ENCODE measurements around the gene FANCE. TPM values are rescaled to one million over a fixed set of nuclear protein-coding genes. Genes with fewer than 3 reads are reported as not detected.
"Not testable (repeated sequence)": the region's sequence is repeated elsewhere in the genome, so short reads cannot be mapped to it uniquely, and the experiment has no call there.

FANCE gene
- total and polyA plus RNA-seq, 5 donors from 2014 or later, result 4.8 to 6.6 (median 5.4) TPM

DNA sequence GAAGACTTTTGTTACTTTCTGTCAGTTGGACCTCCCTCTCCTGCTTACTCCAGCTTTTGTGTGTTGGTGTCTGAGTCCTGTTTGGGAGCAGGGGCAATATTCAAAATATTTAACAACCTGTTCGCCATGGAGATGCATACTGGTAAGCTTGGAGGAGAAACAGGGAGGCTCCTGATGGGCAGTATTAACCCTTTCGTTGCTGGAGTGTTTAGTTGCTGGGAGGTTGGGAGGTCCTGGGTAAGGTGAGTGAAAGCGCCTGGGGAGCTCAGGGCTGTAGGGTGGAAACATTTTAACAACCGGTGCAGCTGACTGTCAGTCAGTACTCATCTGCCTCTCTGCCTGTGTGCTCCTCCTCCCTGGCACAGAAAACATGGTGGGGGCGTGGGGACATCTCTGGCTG, 56.4 kb downstream of the FANCE start:
- H3K27me3 Mint-ChIP-seq, result peaks cover 29% of the 10 kb centered on the region

DNA sequence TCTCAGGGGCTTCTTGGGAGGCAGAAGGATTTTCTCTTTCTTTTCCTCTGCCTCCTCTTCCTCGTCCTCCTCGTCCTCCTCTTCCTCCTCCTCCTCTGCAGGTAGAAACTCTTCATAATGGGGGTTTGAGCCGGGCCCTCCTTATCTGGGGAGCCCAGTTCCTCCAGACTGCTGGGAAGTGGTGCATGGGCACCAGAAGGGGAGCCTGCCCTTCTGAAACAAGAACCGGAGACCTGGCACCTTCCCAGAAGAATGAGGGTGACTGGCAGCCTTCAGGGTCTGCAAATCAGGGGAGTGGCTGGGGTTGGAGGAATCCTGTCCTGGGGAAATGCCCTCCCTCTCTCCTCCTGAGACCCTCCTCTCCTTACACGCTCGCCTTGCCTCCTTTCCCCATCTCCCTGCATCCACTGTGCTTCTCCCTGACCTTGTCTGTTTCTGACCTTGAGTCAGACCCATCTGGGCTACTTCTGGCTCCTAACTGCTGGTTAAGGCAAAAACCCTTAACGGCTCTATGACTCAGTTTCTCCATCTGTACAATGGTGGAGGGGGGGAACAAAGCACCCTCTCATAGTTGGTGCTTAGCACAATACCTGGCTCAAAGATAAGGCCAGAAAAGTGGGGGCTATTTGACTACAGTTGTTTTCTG, 58.9 kb downstream of the FANCE start:
- DNase-seq (no peak), ATAC-seq (ENCODE audit: low read depth in 2 of 2) (no peak)
- Histone ChIP-seq H3K4me1 (ENCODE audit: control insufficient read depth, insufficient read depth, low read length, poor library complexity, severe bottlenecking) (peaks cover 4% of the 10 kb centered on the region), H3K9me3 (ENCODE audit: control insufficient read depth in 2 of 2, low read length in 2 of 2) (no peaks in the 10 kb centered on the region), H3K27me3 (ENCODE audit: control insufficient read depth, insufficient read depth, low read length) (peaks cover 8% of the 10 kb centered on the region), H3K4me3 (ENCODE audit: low read depth, low read length) (no peak overlapping the region), H3K36me3 (ENCODE audit: control insufficient read depth, insufficient read depth, low read length) (no peaks in the 10 kb centered on the region), H3K27ac (ENCODE audit: insufficient read depth, low read length, poor library complexity, severe bottlenecking) (no peak overlapping the region)
- Mint-ChIP-seq H3K27ac (no peak overlapping the region), H3K4me3 (no peak overlapping the region), H3K27me3 (peaks cover 24% of the 10 kb centered on the region), H3K36me3 (no peaks in the 10 kb centered on the region), H3K9me3 (no peaks in the 10 kb centered on the region), H3K4me1 (peaks cover 0 to 5% (median under 1%) of the 10 kb centered on the region in 4 donors)

More for the DNA sequence above, 56.4 kb downstream of the FANCE start:
- no peak overlapping the region for H3K27ac Mint-ChIP-seq
- H3K27me3 ChIP-seq (ENCODE audit: control insufficient read depth, insufficient read depth, low read length), result peaks cover 8% of the 10 kb centered on the region
- no peaks in the 10 kb centered on the region for H3K36me3 ChIP-seq (ENCODE audit: control insufficient read depth, insufficient read depth, low read length)
- peaks cover 0 to 2% (median 0%) of the 10 kb centered on the region in 4 donors for H3K4me1 Mint-ChIP-seq
- H3K36me3 Mint-ChIP-seq, result no peaks in the 10 kb centered on the region
- peaks cover 4% of the 10 kb centered on the region for H3K4me1 ChIP-seq (ENCODE audit: control insufficient read depth, insufficient read depth, low read length, poor library complexity, severe bottlenecking)
- H3K4me3 ChIP-seq (ENCODE audit: low read depth, low read length), result no peak overlapping the region
- no peak overlapping the region for H3K27ac ChIP-seq (ENCODE audit: insufficient read depth, low read length, poor library complexity, severe bottlenecking)
- no peaks in the 10 kb centered on the region for H3K9me3 ChIP-seq (ENCODE audit: control insufficient read depth in 2 of 2, low read length in 2 of 2)
- no peak for ATAC-seq (ENCODE audit: low read depth in 2 of 2)
- no peak for DNase-seq
- H3K9me3 Mint-ChIP-seq, result no peaks in the 10 kb centered on the region
- H3K4me3 Mint-ChIP-seq, result peak overlapping the region in 1 of 4 donors; percentile 32

DNA sequence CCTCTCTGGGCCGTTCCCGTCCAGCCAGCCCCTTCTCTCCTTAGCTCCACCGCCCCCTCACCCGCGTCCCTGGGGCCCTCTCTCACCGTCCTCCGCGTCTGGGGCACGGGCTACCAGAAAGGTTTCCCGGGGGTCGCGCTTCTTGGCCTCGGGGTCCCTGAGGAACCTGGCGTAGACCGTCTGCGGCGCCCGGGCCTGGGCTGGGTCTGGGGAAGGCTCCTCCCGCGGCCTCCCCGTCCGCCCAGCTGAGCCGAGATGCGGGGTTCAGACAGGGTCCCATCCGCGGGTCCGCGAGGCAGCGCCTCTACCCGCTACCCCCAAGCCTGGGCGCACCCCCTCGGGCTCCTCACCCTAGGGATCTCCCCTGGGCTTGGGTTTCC, 59.4 kb downstream of the FANCE start:
- H3K4me3 Mint-ChIP-seq, result no peak overlapping the region
- Histone ChIP-seq H3K4me1 (ENCODE audit: control insufficient read depth, insufficient read depth, low read length, poor library complexity, severe bottlenecking) (peaks cover 4% of the 10 kb centered on the region), H3K4me3 (ENCODE audit: low read depth, low read length) (no peak overlapping the region)

DNA sequence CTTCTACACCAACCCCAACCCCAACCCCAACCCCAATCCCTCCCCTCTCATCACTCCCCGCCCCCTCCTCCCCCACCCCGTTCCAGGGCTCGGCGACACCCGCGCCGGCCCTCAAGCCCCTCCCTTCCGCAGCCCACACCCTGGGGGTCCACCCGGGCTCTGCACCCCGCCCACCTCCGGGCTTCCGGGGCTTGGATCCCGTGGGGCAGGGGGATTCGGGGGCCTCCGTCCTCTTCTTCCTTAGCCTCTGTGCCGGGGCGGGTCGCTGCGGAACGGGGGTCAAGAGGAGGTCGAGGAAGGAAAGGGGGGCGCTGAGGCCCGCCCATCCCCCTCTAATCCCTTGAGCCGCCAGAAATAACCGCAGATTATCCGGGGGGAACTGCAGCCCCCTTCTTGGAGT, 59.9 kb downstream of the FANCE start:
- peaks cover 4% of the 10 kb centered on the region for H3K4me1 ChIP-seq (ENCODE audit: control insufficient read depth, insufficient read depth, low read length, poor library complexity, severe bottlenecking)
- no peak overlapping the region for H3K4me3 Mint-ChIP-seq
- H3K9me3 Mint-ChIP-seq, result no peaks in the 10 kb centered on the region
- DNase-seq, result no peak
- ATAC-seq (ENCODE audit: low read depth in 2 of 2), result no peak
- H3K9me3 ChIP-seq (ENCODE audit: control insufficient read depth in 2 of 2, low read length in 2 of 2), result no peaks in the 10 kb centered on the region
- no peaks in the 10 kb centered on the region for H3K36me3 Mint-ChIP-seq
- no peak overlapping the region for H3K4me3 ChIP-seq (ENCODE audit: low read depth, low read length)
- H3K27ac Mint-ChIP-seq, result no peak overlapping the region
- H3K27me3 Mint-ChIP-seq, result peaks cover 24% of the 10 kb centered on the region
- peaks cover 0 to 5% (median under 1%) of the 10 kb centered on the region in 4 donors for H3K4me1 Mint-ChIP-seq
- H3K27me3 ChIP-seq (ENCODE audit: control insufficient read depth, insufficient read depth, low read length), result peaks cover 7% of the 10 kb centered on the region
- no peak overlapping the region for H3K27ac ChIP-seq (ENCODE audit: insufficient read depth, low read length, poor library complexity, severe bottlenecking)
- no peaks in the 10 kb centered on the region for H3K36me3 ChIP-seq (ENCODE audit: control insufficient read depth, insufficient read depth, low read length)

More for the DNA sequence above, 59.4 kb downstream of the FANCE start:
- DNase-seq (no peak), ATAC-seq (ENCODE audit: low read depth in 2 of 2) (no peak)
- H3K27ac Mint-ChIP-seq, result no peak overlapping the region
- peaks cover 24% of the 10 kb centered on the region for H3K27me3 Mint-ChIP-seq
- H3K4me1 Mint-ChIP-seq, result peaks cover 0 to 5% (median under 1%) of the 10 kb centered on the region in 4 donors
- Histone ChIP-seq H3K36me3 (ENCODE audit: control insufficient read depth, insufficient read depth, low read length) (no peaks in the 10 kb centered on the region), H3K27ac (ENCODE audit: insufficient read depth, low read length, poor library complexity, severe bottlenecking) (no peak overlapping the region), H3K9me3 (ENCODE audit: control insufficient read depth in 2 of 2, low read length in 2 of 2) (no peaks in the 10 kb centered on the region), H3K27me3 (ENCODE audit: control insufficient read depth, insufficient read depth, low read length) (peaks cover 8% of the 10 kb centered on the region)
- H3K9me3 Mint-ChIP-seq, result no peaks in the 10 kb centered on the region
- no peaks in the 10 kb centered on the region for H3K36me3 Mint-ChIP-seq

DNA sequence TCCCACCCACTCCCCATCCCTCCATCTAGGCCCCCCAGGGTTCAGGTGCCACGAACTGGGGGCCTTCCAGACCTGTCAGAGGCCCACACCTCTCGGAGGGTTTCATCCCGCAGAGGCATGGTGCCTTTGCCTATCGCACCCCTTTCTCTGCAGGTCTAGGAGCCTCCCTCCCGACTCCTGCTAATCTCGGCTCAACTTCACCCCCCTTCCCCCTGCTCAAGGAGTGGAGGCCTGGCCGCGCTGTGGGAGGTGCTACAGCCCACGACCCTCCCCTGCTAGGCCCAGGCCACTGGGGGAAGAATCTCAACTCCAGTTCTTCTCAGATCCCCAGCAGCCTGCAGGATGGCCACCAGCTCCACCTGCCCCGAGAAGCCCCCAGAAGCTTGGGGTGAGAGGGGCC, 60.6 kb downstream of the FANCE start, which contains the start of gene TULP1:
TULP1 (minus strand) TSS at position 157 of the 400 bp plus-strand sequence; CDS start at position 119, 38 bp downstream.
- no peak for ATAC-seq (ENCODE audit: low read depth in 2 of 2)
- H3K27ac ChIP-seq (ENCODE audit: insufficient read depth, low read length, poor library complexity, severe bottlenecking), result no peak within 1 kb of the TSS
- peaks cover 6% of the 10 kb centered on the region for H3K27me3 ChIP-seq (ENCODE audit: control insufficient read depth, insufficient read depth, low read length)
- DNase-seq, result no peak
- no peak within 1 kb of the TSS for H3K4me3 ChIP-seq (ENCODE audit: low read depth, low read length)
- H3K27me3 Mint-ChIP-seq, result peaks cover 24% of the 10 kb centered on the region
- H3K9me3 Mint-ChIP-seq, result no peaks in the 10 kb centered on the region
- H3K4me1 Mint-ChIP-seq, result peaks cover 0 to 5% (median under 1%) of the 10 kb centered on the region in 4 donors
- peaks cover 4% of the 10 kb centered on the region for H3K4me1 ChIP-seq (ENCODE audit: control insufficient read depth, insufficient read depth, low read length, poor library complexity, severe bottlenecking)
- H3K27ac Mint-ChIP-seq, result no peak within 1 kb of the TSS
- no peaks in the 10 kb centered on the region for H3K36me3 ChIP-seq (ENCODE audit: control insufficient read depth, insufficient read depth, low read length)
- no peaks in the 10 kb centered on the region for H3K36me3 Mint-ChIP-seq
- no peaks in the 10 kb centered on the region for H3K9me3 ChIP-seq (ENCODE audit: control insufficient read depth in 2 of 2, low read length in 2 of 2)
- H3K4me3 Mint-ChIP-seq, result no peak within 1 kb of the TSS

DNA sequence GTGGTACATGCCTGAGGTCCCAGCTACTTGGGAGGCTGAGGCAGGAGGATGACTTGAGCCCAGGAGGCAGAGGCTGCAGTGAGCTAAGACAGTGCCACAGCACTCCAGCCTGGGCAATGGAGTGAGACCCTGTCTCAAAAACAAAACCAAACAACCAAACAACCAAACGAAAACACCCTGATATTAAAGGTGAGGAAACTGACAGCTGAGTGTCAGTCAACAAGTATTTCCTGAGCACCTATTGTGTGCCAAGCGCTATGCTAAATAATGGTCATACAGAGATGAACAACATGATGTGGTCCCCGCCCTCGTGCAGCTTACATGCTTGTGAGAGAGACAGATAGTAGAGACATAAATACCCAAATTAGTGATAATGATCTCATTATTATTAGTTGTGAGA, 62.4 kb downstream of the FANCE start:
- Histone ChIP-seq H3K4me1 (ENCODE audit: control insufficient read depth, insufficient read depth, low read length, poor library complexity, severe bottlenecking) (peaks cover 4% of the 10 kb centered on the region), H3K36me3 (ENCODE audit: control insufficient read depth, insufficient read depth, low read length) (no peaks in the 10 kb centered on the region), H3K4me3 (ENCODE audit: low read depth, low read length) (no peak overlapping the region), H3K27ac (ENCODE audit: insufficient read depth, low read length, poor library complexity, severe bottlenecking) (no peak overlapping the region), H3K27me3 (ENCODE audit: control insufficient read depth, insufficient read depth, low read length) (peaks cover 6% of the 10 kb centered on the region), H3K9me3 (ENCODE audit: control insufficient read depth in 2 of 2, low read length in 2 of 2) (no peaks in the 10 kb centered on the region)
- H3K36me3 Mint-ChIP-seq, result no peaks in the 10 kb centered on the region
- H3K4me3 Mint-ChIP-seq, result peak overlapping the region in 1 of 4 donors; percentile 16
- ATAC-seq (ENCODE audit: low read depth in 2 of 2), result no peak
- no peak overlapping the region for H3K27ac Mint-ChIP-seq
- peaks cover 15% of the 10 kb centered on the region for H3K27me3 Mint-ChIP-seq
- no peaks in the 10 kb centered on the region for H3K9me3 Mint-ChIP-seq
- DNase-seq, result no peak
- peaks cover 0 to 5% (median under 1%) of the 10 kb centered on the region in 4 donors for H3K4me1 Mint-ChIP-seq

DNA sequence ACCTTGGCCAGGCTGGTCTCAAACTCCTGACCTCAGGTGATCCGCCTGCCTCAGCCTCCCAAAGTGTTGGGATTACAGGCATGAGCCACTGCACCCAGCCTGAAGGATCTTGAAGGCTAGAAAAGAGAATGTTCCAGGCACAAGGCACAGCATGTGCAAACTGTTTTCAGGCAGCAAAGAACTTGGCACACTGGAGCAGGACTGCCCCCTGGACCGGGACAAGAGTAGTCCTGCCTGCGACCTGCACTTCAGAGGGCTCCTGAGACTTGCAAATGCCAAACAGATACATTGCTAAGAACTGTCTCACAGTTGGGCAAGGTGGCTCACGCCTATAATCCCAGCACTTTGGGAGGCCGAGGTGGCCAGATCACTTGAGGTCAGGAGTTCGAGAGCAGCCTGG, 63.8 kb downstream of the FANCE start:
- H3K4me1 Mint-ChIP-seq; ATAC-seq (ENCODE audit: low read depth in 2 of 2); H3K36me3 Mint-ChIP-seq; H3K9me3 Mint-ChIP-seq; H3K4me1 ChIP-seq (ENCODE audit: control insufficient read depth, insufficient read depth, low read length, poor library complexity, severe bottlenecking); H3K9me3 ChIP-seq (ENCODE audit: control insufficient read depth in 2 of 2, low read length in 2 of 2); H3K27ac Mint-ChIP-seq; H3K27ac ChIP-seq (ENCODE audit: insufficient read depth, low read length, poor library complexity, severe bottlenecking); H3K4me3 ChIP-seq (ENCODE audit: low read depth, low read length); H3K36me3 ChIP-seq (ENCODE audit: control insufficient read depth, insufficient read depth, low read length); H3K4me3 Mint-ChIP-seq; H3K27me3 ChIP-seq (ENCODE audit: control insufficient read depth, insufficient read depth, low read length); DNase-seq: not testable (repeated sequence)
- peaks cover 12% of the 10 kb centered on the region for H3K27me3 Mint-ChIP-seq
